HT-29 (cell line): ENCODE data around the gene TTC28. TPM values are rescaled to one million over a fixed set of nuclear protein-coding genes. Genes with fewer than 3 reads are reported as not detected.
A peak's percentile ranks its signal among the peaks of the same experiment; 100 is the strongest.

Experiments
- DNase-seq: peaks from one replicate; pipeline ENCODE4 v3.0.0-alpha.2; 2015; ENCODE audit warnings: low spot score
- small RNA-seq: library from RNA; depleted of rRNA; stranded (forward); fragments of <200 nt; gene quantifications from one replicate; pipeline ENCODE3, GENCODE V24; 2014
- total RNA-seq: library from RNA; depleted of rRNA; stranded (reverse); fragments of >200 nt; shearing (Covaris generic); gene quantifications from 2 replicates; pipeline ENCODE4 v1.2.3, GENCODE V29; 2014; rRNA removed

TTC28 gene
- total RNA-seq, 1 experiment from 2014 or later: not detected

GRCh38 chr22:27933186-27933983 is 746.3 kb downstream of the TTC28 start:
- DNase-seq: peak; percentile 47

GRCh38 chr22:27930331-27931060 is 749.1 kb downstream of the TTC28 start:
- no peak for DNase-seq

Small RNA genes lying within 50 kb of the gene (small RNA-seq; reads per million reads assigned to genes)
- gene MIR5739 (not detected), gene RF00019 (not detected), gene RF00150 (not detected), gene RF02200 (not detected), gene RN7SL162P (not detected)

Other genes with a start within 250 kb of the TTC28 start
- 21.3 and 22.1 TPM in 2 replicates for gene CHEK2, start 62.0 kb upstream of the TTC28 start, total RNA-seq
- 24.6 and 26.2 TPM in 2 replicates for gene HSCB, start 62.2 kb upstream of the TTC28 start, total RNA-seq
- 7.2 and 8.2 TPM in 2 replicates for gene CCDC117, start 92.9 kb upstream of the TTC28 start, total RNA-seq
- gene XBP1, start 120.7 kb upstream of the TTC28 start, total RNA-seq: 598 and 686 TPM in 2 replicates
- 70.2 and 81.8 TPM in 2 replicates for gene ZNRF3, start 203.7 kb upstream of the TTC28 start, total RNA-seq